NCI-H2029 (cell line): ENCODE results near the gene PHOSPHO2.

Experiments
- DNase-seq: peaks from one replicate; lab custom pipeline; 2025; lab: John Stamatoyannopoulos, UW

Gene PHOSPHO2, protein sequence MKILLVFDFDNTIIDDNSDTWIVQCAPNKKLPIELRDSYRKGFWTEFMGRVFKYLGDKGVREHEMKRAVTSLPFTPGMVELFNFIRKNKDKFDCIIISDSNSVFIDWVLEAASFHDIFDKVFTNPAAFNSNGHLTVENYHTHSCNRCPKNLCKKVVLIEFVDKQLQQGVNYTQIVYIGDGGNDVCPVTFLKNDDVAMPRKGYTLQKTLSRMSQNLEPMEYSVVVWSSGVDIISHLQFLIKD

DNA sequence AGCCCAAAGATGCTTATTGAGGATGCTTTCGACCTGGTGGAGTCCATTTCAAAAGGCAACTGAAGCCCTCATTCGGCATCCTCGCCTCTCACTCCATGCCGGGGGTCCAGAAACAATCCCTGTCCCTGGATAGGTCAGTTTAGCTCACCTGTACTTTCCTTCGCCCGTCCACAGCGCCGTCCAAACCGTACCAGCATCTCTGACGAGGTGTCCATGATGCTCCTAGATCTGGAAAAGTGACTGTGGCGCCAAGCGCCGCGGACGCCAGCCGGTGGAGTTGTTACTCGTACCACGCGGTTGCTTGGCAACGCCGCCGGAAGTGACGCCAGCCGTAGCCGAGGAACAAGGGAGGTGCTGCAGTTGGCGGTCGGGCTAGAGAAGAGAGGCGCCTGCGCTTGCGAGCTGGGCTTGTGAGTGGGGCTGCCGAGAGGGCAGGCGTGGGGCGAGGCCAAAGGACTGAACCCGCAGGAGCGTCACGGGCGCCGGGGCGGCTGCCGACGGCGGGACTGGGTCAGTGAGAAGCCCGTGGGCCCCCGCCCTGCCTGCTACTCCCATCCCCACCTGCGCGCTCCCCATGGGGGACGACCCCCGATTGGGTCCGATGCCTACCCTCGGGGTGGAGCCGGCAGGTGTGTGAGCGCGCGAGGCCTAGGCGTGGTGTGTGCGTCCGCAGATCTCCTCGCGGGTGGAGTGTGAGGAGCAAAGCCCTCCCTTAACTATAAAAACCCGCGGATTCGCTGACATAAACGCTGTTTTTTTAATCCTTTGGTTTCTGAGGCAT is at the start of gene PHOSPHO2, which contains the start of gene CFAP210:
PHOSPHO2 (plus strand) TSS at position 357 of the 781 bp plus-strand sequence. CDS start 6,503 bp downstream, outside the sequence.
CFAP210 (minus strand) TSS at position 293 of the 781 bp plus-strand sequence; CDS start at position 215, 78 bp downstream.
- peak; percentile 96 for DNase-seq

GRCh38 chr2:169647496-169647895 is 46.8 kb upstream of the PHOSPHO2 start:
- no peak for DNase-seq

GRCh38 chr2:169649278-169649677 is 45.0 kb upstream of the PHOSPHO2 start:
- no peak for DNase-seq

GRCh38 chr2:169653636-169654035 is 40.6 kb upstream of the PHOSPHO2 start:
- no peak for DNase-seq

- no peak for DNase-seq
Observed at GRCh38 chr2:169656164-169656563, 38.1 kb upstream of the PHOSPHO2 start.

DNA sequence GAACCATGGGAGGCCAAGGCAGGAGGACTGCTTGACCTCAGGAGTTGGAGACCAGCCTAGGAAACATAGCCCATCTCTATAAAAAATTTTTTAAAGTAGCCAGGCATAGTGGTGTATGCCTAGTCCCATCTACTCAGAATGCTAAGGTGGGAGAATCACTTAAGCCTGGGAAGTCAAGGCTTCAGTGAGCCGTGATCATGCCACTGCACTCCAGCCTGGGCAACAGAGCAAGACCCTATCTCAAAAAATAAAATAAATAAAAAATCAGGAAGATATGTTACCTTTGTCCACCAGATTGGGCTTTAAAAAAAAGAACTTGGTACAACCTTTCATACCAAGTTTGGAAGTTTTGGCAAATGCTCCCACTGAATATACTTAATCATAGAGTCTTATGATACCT is 35.4 kb upstream of the PHOSPHO2 start:
- no peak for DNase-seq

DNA sequence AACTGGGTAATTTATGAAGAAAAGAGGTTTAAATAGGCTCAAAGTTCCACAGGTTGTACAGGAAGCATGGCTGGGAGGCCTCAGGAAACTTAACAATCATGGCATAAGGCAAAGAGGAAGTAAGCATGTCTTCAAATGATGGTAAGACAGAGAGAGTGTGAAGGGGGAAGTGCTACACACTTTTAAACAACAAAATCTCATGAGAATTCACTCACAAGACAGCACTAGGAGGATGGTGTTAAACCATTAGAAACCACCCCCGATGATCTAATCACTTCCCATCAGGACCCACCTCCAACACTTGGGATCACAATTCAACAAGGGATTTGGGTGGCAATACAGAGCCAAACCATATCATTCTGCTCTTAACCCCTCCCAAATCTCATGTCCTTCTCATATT is 34.9 kb upstream of the PHOSPHO2 start:
- DNase-seq: no peak

- DNase-seq: no peak
Observed at GRCh38 chr2:169661265-169661664, 33.0 kb upstream of the PHOSPHO2 start.

DNA sequence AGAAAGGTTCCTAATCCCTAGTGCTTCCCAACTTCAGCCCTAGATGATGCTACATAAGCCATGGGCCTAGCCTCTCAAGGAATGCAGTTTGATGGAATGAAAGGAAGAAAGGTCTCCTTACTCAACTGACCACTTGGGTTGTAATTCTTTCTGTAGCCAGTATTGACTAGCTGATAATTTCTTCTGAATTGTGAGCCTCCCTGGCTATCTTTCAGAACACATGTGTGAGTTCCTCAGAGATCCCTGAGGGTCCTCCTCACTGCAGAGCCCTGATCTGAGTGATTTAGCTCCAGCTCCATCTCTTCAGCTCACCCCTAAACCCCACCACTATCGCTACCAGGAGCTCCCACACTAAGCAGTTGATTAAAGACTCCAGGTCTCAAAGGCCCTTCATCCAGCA is 31.5 kb upstream of the PHOSPHO2 start:
- no peak for DNase-seq

- no peak for DNase-seq
Observed at GRCh38 chr2:169663247-169663646, 31.0 kb upstream of the PHOSPHO2 start.

- DNase-seq: no peak
Observed at GRCh38 chr2:169664600-169664977, 29.7 kb upstream of the PHOSPHO2 start.

DNA sequence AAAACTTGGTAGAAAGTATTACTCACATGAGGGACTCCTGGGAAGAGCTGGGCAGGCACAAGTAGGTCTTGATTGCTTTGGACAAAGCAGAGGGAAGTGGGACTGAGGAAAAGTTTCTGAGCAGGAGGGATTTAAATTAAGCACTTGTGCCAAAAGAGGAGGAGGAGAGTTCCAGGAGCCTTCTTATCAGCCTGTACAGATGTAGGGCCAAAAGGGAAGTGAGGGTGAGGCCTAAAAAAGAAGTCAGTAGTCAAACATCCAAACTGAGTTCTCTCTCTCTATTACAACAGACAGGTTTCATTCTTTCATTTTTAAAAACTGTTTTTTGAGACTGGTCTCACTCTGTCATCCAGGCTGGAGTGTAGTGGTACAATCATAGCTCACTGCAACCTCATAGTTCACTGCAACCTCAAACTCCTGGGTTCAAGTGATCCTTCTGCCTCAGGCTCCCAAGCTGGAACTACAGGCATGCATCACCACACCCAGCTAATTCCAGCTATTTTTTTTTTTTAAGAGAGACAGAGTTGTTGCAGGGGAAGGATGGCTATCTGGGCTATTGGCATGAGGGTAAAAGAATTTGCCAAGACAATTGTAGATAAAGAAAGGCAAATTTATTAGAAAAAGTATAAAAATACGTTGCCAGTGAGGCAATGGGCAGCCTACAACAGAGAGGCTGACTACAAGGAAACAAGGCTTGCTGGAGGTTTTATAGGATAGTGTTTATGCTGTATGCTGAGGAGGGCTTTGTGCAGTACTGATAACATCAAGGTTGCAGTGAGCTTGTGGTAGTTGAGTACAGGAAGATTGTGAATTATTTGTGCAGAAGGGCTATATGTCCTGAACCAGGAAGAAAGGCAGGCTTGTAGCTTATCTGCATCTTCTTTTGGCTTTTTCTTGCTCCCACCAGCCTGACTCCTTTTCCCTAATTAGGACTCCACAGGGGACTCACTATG is 29.0 kb upstream of the PHOSPHO2 start:
- no peak for DNase-seq

- no peak for DNase-seq
Observed at GRCh38 chr2:169667583-169667982, 26.7 kb upstream of the PHOSPHO2 start.

DNA sequence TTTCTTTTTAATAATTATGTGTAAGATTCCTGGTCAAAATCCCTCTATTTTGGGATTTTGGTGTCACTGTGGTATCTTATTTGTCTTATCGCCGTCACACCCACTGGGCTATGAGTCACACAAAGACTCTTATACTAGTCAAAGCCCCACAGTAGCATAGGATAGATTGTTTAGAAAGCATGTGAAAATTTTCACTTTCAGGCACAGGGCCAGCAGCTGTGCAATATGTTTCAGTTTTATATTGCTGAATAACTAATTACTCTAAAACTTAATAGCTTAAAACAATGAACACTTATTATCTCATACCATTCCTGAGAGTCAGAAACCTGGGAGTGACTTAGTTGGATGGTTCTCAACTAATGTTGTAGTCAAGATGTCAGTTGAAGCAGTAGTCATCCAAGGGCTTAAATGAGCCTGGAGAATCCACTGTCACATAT is 24.0 kb upstream of the PHOSPHO2 start:
- no peak for DNase-seq

GRCh38 chr2:169670937-169671336 is 23.3 kb upstream of the PHOSPHO2 start:
- DNase-seq: no peak

DNA sequence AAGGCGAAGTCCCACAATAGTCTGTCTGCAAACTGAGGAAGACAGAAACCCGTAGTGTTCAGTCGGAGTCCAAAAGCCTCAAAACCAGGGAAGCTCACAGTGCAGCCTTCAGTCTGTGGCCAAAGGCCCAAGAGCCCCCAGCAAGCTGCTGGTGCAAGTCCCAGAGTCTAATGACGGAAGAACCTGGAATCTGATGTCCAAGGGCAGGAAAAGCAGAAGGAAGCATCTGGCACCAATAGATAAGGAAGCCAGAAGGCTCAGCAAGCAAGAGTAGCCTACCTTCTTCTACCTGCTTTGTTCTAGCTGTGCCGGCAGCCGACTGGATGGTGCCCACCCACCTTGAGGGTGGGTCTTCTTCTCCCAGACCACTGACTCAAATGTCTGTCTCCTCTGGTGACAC is 21.9 kb upstream of the PHOSPHO2 start:
- no peak for DNase-seq

- DNase-seq: no peak
Observed at GRCh38 chr2:169673106-169673505, 21.2 kb upstream of the PHOSPHO2 start.

- no peak for DNase-seq
Observed at GRCh38 chr2:169673921-169674320, 20.3 kb upstream of the PHOSPHO2 start.

GRCh38 chr2:169676357-169676756 is 17.9 kb upstream of the PHOSPHO2 start:
- no peak for DNase-seq

GRCh38 chr2:169676850-169677249 is 17.4 kb upstream of the PHOSPHO2 start:
- DNase-seq: no peak

DNA sequence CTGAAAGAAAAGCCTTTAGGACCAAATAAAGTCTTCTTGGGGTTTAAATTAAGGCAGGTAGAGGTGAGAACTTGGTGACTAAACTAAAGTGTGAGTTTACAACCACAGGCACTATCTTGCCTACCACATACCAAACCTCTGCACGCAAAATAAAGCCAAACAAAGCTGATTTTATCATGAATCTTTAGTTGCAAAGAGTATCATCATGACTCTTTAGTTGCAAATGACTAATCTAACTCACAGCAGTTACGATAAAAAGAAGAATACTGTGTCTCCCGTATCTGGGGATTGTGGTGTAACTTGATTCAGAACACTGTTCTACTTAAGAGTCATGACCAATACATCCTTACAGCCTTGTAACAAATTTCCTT is 11.2 kb upstream of the PHOSPHO2 start:
- no peak for DNase-seq

- DNase-seq: no peak
Observed at GRCh38 chr2:169683425-169684134, 10.7 kb upstream of the PHOSPHO2 start.
